ENCODE results near the gene PLAAT2. TPM values are rescaled to one million over a fixed set of nuclear protein-coding genes. Genes with fewer than 3 reads are reported as not detected.
"Not testable (repeated sequence)": the region's sequence is repeated elsewhere in the genome, so short reads cannot be mapped to it uniquely, and the experiment has no call there.

The PLAAT2 gene
- total RNA-seq, 1 donor from 2014 or later, result 2.9 TPM

- no peaks in the 10 kb centered on the region for H3K27me3 ChIP-seq (ENCODE audit: low read depth)
- ATAC-seq, result peak; percentile 37 to 49
- H3K36me3 ChIP-seq, result no peaks in the 10 kb centered on the region
- no peaks in the 10 kb centered on the region for H3K9me3 ChIP-seq
- no peak for TF ChIP-seq CTCF (IDR thresholded peaks at IDR 0.05)
- intact Hi-C loops (cut with DNase I), result no loop called here
- no peak overlapping the region for H3K4me3 ChIP-seq
- H3K27ac ChIP-seq, result no peak overlapping the region
- H3K4me1 ChIP-seq, result peaks cover 14% of the 10 kb centered on the region
- DNase-seq, result no peak
These were observed 9.4 kb downstream of the PLAAT2 start for GRCh38 chr11:63553759-63554158.

- no peak overlapping the region for H3K27ac ChIP-seq
- peaks cover 8% of the 10 kb centered on the region for H3K4me1 ChIP-seq
- no peak for DNase-seq
- H3K4me3 ChIP-seq, result no peak overlapping the region
- H3K27me3 ChIP-seq (ENCODE audit: low read depth), result no peaks in the 10 kb centered on the region
- ATAC-seq, result no peak
- H3K36me3 ChIP-seq, result no peaks in the 10 kb centered on the region
- TF ChIP-seq CTCF (IDR thresholded peaks at IDR 0.05), result no peak
- intact Hi-C loops (cut with DNase I), result no loop called here
- no peaks in the 10 kb centered on the region for H3K9me3 ChIP-seq
These were observed 10.3 kb downstream of the PLAAT2 start for GRCh38 chr11:63552921-63553320.

GRCh38 chr11:63551889-63552266 lies 11.3 kb downstream of the PLAAT2 start:
- ATAC-seq, result peak in 1 of 2 donors; percentile 8
- no peak overlapping the region for H3K27ac ChIP-seq
- H3K4me3 ChIP-seq, result no peak overlapping the region
- H3K27me3 ChIP-seq (ENCODE audit: low read depth), result no peaks in the 10 kb centered on the region
- no peaks in the 10 kb centered on the region for H3K9me3 ChIP-seq
- intact Hi-C loops (cut with DNase I), result no loop called here
- H3K4me1 ChIP-seq, result peaks cover 8% of the 10 kb centered on the region
- TF ChIP-seq CTCF (IDR thresholded peaks at IDR 0.05), result no peak
- H3K36me3 ChIP-seq, result peaks cover 7% of the 10 kb centered on the region
- DNase-seq, result no peak

- intact Hi-C loops (cut with DNase I), result no loop called here
- DNase-seq, result no peak
- no peak overlapping the region for H3K27ac ChIP-seq
- no peaks in the 10 kb centered on the region for H3K27me3 ChIP-seq (ENCODE audit: low read depth)
- ATAC-seq, result no peak
- H3K4me1 ChIP-seq, result peaks cover 8% of the 10 kb centered on the region
- no peak for TF ChIP-seq CTCF (IDR thresholded peaks at IDR 0.05)
- no peaks in the 10 kb centered on the region for H3K9me3 ChIP-seq
- no peak overlapping the region for H3K4me3 ChIP-seq
- H3K36me3 ChIP-seq, result peaks cover 13% of the 10 kb centered on the region
These were observed 11.9 kb downstream of the PLAAT2 start for GRCh38 chr11:63551091-63551888.

GRCh38 chr11:63550156-63550700 lies 13.0 kb downstream of the PLAAT2 start:
- peaks cover 23% of the 10 kb centered on the region for H3K36me3 ChIP-seq
- H3K9me3 ChIP-seq; ATAC-seq; intact Hi-C loops (cut with DNase I); H3K4me1 ChIP-seq; DNase-seq; H3K27me3 ChIP-seq (ENCODE audit: low read depth); H3K4me3 ChIP-seq; H3K27ac ChIP-seq: not testable (repeated sequence)

- no peak for DNase-seq
- H3K27me3 ChIP-seq (ENCODE audit: low read depth), result no peaks in the 10 kb centered on the region
- no peak for ATAC-seq
- no peaks in the 10 kb centered on the region for H3K9me3 ChIP-seq
- H3K4me1 ChIP-seq, result peaks cover 8% of the 10 kb centered on the region
- no peak overlapping the region for H3K27ac ChIP-seq
- intact Hi-C loops (cut with DNase I), result no loop called here
- no peak for TF ChIP-seq CTCF (IDR thresholded peaks at IDR 0.05)
- no peak overlapping the region for H3K4me3 ChIP-seq
- H3K36me3 ChIP-seq, result peaks cover 31% of the 10 kb centered on the region
These were observed 13.8 kb downstream of the PLAAT2 start for GRCh38 chr11:63549411-63549810.
